WTC11 (cell line): ENCODE data around the gene TPRX1.

ENCODE experiments used
- ATF3 ChIP-seq: sonication (generic); formaldehyde crosslinking; conservative IDR thresholded peaks from 2 replicates; pipeline ENCODE4 v1.8.1; 2022; ENCODE audit warnings: mild to moderate bottlenecking, missing genetic modification reagents
- CTCF ChIP-seq: fragments of 200-600 bp; IDR thresholded peaks from 2 replicates; pipeline ENCODE4 v1.8.0; 2022; ENCODE audit warnings: antibody characterized with exemption
- FOXP1 ChIP-seq: sonication (generic); formaldehyde crosslinking; IDR thresholded peaks from 2 replicates; pipeline ENCODE4 v1.8.0; 2022; ENCODE audit warnings: missing genetic modification reagents, mild to moderate bottlenecking, moderate library complexity, borderline replicate concordance
- MAX ChIP-seq: sonication (generic); formaldehyde crosslinking; IDR thresholded peaks from 2 replicates; pipeline ENCODE4 v1.8.0; 2022; ENCODE audit warnings: mild to moderate bottlenecking, missing genetic modification reagents
- NR2C2 ChIP-seq: sonication (generic); formaldehyde crosslinking; IDR thresholded peaks from 2 replicates; pipeline ENCODE4 v1.8.0; 2022; ENCODE audit warnings: mild to moderate bottlenecking, missing genetic modification reagents
- STAT6 ChIP-seq: sonication (generic); formaldehyde crosslinking; conservative IDR thresholded peaks from 2 replicates; pipeline ENCODE4 v1.8.1; 2023; ENCODE audit warnings: mild to moderate bottlenecking, low read depth, missing genetic modification reagents, moderate library complexity
- TCF7 ChIP-seq: sonication (generic); formaldehyde crosslinking; IDR thresholded peaks from 2 replicates; pipeline ENCODE4 v1.8.0; 2022; ENCODE audit warnings: mild to moderate bottlenecking, low read depth, missing genetic modification reagents, moderate library complexity
- USF2 ChIP-seq: sonication (generic); formaldehyde crosslinking; IDR thresholded peaks from 2 replicates; pipeline ENCODE4 v1.8.1; 2023; ENCODE audit warnings: mild to moderate bottlenecking, missing genetic modification reagents, moderate library complexity
- ZBTB43 ChIP-seq: sonication (generic); formaldehyde crosslinking; IDR thresholded peaks from 2 replicates; pipeline ENCODE4 v1.8.1; 2023; ENCODE audit warnings: mild to moderate bottlenecking, missing genetic modification reagents
- ZNF512 ChIP-seq: sonication (generic); formaldehyde crosslinking; IDR thresholded peaks from 2 replicates; pipeline ENCODE4 v1.8.1; 2022; ENCODE audit warnings: missing genetic modification reagents, borderline replicate concordance

GRCh38 chr19:47839913-47840312, 35.6 kb upstream of the TPRX1 start:
- TF ChIP-seq CTCF: no peak
- TF ChIP-seq ZNF512 (CRISPR knock-in tag): no peak
- TF ChIP-seq ATF3 (CRISPR knock-in tag): no peak
- no peak for TF ChIP-seq MAX
- no peak for TF ChIP-seq ZBTB43
- TF ChIP-seq TCF7 (CRISPR knock-in tag): no peak
- no peak for TF ChIP-seq USF2 (CRISPR knock-in tag)
- no peak for TF ChIP-seq FOXP1 (CRISPR knock-in tag)
- no peak for TF ChIP-seq NR2C2 (CRISPR knock-in tag)
- no peak for TF ChIP-seq STAT6 (CRISPR knock-in tag)
